OCI-LY7 (cell line): Measurements from ENCODE around the gene SLC6A12. TPM values are rescaled to one million over a fixed set of nuclear protein-coding genes. Genes with fewer than 3 reads are reported as not detected.

ENCODE experiments used
- BruUV-seq: library from RNA; stranded (reverse); fragments of 400-500 nt; replicated peaks from 2 replicates; lab custom pipeline; 2021; lab: Mats Ljungman, UMichigan
- CTCF ChIA-PET: fragments of 300-600 bp; sonication (Branson Sonifier 250); formaldehyde crosslinking; loops from one replicate; lab custom pipeline; 2022; ENCODE audit warnings: antibody characterized with exemption; ENCODE audit not compliant: unreplicated experiment; lab: Charles Lee
- POLR2A ChIA-PET: fragments of 300-600 bp; sonication (Branson Sonifier 250); formaldehyde crosslinking; loops from one replicate; lab custom pipeline; 2022; ENCODE audit warnings: antibody characterized with exemption; lab: Charles Lee
- DNase-seq: peaks from one replicate; pipeline ENCODE4 v3.0.0-alpha.2; 2015; ENCODE audit warnings: low spot score
- H2AFZ ChIP-seq: fragments of 200-600 bp; sonication (generic), shearing (Covaris generic); 2 replicates; pipeline ENCODE4 v1.6.1; 2014; ENCODE audit warnings: mild to moderate bottlenecking, antibody characterized with exemption, low read length, moderate library complexity
- H3K27ac ChIP-seq: fragments of 200-600 bp; sonication (generic); 2 replicates; pipeline ENCODE4 v1.5.1; 2014; ENCODE audit warnings: mixed run types, low read depth, mild to moderate bottlenecking, moderate library complexity, low read length, inconsistent platforms; ENCODE audit not compliant: poor library complexity, severe bottlenecking
- H3K36me3 ChIP-seq: fragments of 200-600 bp; sonication (generic); 2 replicates; pipeline ENCODE4 v1.6.1; 2014; ENCODE audit warnings: mild to moderate bottlenecking, antibody characterized with exemption, low read length, moderate library complexity, mixed read lengths; ENCODE audit not compliant: insufficient read depth
- H3K4me1 ChIP-seq: fragments of 200-600 bp; sonication (generic); 2 replicates; pipeline ENCODE4 v1.5.1; 2014; ENCODE audit warnings: mild to moderate bottlenecking, low read length; ENCODE audit not compliant: insufficient read depth, poor library complexity, severe bottlenecking
- H3K4me2 ChIP-seq: fragments of 200-600 bp; sonication (generic); 2 replicates; pipeline ENCODE4 v1.6.1; 2014; ENCODE audit warnings: mild to moderate bottlenecking, low read length
- H3K4me3 ChIP-seq: fragments of 200-600 bp; sonication (generic); 2 replicates; pipeline ENCODE4 v1.5.1; 2014; ENCODE audit warnings: mild to moderate bottlenecking, low read depth, low read length; ENCODE audit not compliant: poor library complexity, severe bottlenecking
- H3K79me2 ChIP-seq: fragments of 200-600 bp; sonication (generic); 2 replicates; pipeline ENCODE4 v1.6.1; 2016; ENCODE audit warnings: low read depth, mild to moderate bottlenecking, low read length, moderate library complexity, mixed read lengths; ENCODE audit not compliant: insufficient read depth
- H3K9me2 ChIP-seq: fragments of 200-600 bp; sonication (generic); 2 replicates; pipeline ENCODE4 v1.6.1; 2016; ENCODE audit warnings: mild to moderate bottlenecking, low read length, mixed read lengths; ENCODE audit not compliant: insufficient read depth
- H3K9me3 ChIP-seq: fragments of 200-600 bp; sonication (generic); 2 replicates; pipeline ENCODE4 v1.6.1; 2014; ENCODE audit warnings: mild to moderate bottlenecking, mixed run types, low read length, mixed read lengths
- H4K20me1 ChIP-seq: fragments of 200-600 bp; sonication (generic); 2 replicates; pipeline ENCODE4 v1.6.1; 2014; ENCODE audit warnings: mild to moderate bottlenecking, antibody characterized with exemption, low read length, moderate library complexity, mixed read lengths; ENCODE audit not compliant: insufficient read depth
- CTCF ChIP-seq: fragments of 200-600 bp; sonication (generic); conservative IDR thresholded peaks from 2 replicates; pipeline ENCODE4 v1.5.1; 2014; ENCODE audit warnings: mild to moderate bottlenecking, antibody characterized with exemption, low read length, moderate library complexity, mixed read lengths
- EZH2phosphoT487 ChIP-seq: fragments of 200-600 bp; sonication (generic); IDR thresholded peaks from 2 replicates; pipeline ENCODE4 v1.6.1; 2018; ENCODE audit warnings: low read depth, borderline replicate concordance, mild to moderate bottlenecking, mixed run types, antibody characterized with exemption, low read length, moderate library complexity, mixed read lengths
- intact Hi-C: fragments of 100-400 bp; cut with micrococcal nuclease; formaldehyde crosslinking; loops from one replicate; pipeline ENCODE4 v1.10.0; 2022; ENCODE audit not compliant: unreplicated experiment
- total RNA-seq, 2 experiments: library from RNA; depleted of rRNA in 1 of 2; stranded (reverse); fragments of >200 nt in 1 of 2; shearing (Covaris generic) in 1 of 2; gene quantifications; 2 replicates each; pipeline ENCODE4 v1.2.3, GENCODE V29; 2014 to 2022

Gene SLC6A12
- total RNA-seq, 2 experiments from 2014 or later = not detected

DNA sequence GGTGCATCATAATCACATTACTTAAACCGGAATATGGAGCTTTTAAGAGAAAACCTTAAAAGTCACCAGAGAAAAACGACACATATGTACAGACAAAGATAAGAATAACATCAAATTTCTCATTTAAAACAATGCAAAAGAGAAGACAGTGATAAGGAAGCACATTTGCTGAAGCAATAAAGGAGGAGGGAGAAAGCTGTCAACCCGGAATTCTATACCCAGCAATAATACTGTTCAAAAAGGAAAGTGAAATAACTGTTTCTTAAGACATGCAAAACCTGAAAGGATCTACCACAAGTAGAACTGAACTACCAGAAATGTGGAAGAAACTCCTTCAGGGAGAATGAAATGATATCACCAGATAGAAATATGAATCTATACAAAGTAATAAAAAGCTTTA, 33.3 kb upstream of the SLC6A12 start:
- TF ChIP-seq EZH2phosphoT487 (no peak), CTCF (no peak)
- ChIA-PET POLR2A (interaction anchor here (0.7 kb wide), 1 partner anchor 83 kb away, joined by 5 read pairs; no protein-coding TSS in a partner anchor), CTCF (no interaction called here)
- Histone ChIP-seq H3K9me3 (peaks cover 6% of the 10 kb centered on the region; the same call in 1 of the 2 replicates), H3K9me2 (0 out of 2 replicates have a peak, but pooled peaks cover 5% of the 10 kb centered on the region), H3K79me2 (no peaks in the 10 kb centered on the region), H2AFZ (no peak overlapping the region), H3K4me2 (no peak overlapping the region), H3K36me3 (no peaks in the 10 kb centered on the region), H4K20me1 (no peaks in the 10 kb centered on the region), H3K27ac (no peak overlapping the region), H3K4me1 (no peaks in the 10 kb centered on the region), H3K4me3 (no peak overlapping the region)
- no peak for DNase-seq
- intact Hi-C loops = no loop called here
- BruUV-seq = no TSS peak

DNA sequence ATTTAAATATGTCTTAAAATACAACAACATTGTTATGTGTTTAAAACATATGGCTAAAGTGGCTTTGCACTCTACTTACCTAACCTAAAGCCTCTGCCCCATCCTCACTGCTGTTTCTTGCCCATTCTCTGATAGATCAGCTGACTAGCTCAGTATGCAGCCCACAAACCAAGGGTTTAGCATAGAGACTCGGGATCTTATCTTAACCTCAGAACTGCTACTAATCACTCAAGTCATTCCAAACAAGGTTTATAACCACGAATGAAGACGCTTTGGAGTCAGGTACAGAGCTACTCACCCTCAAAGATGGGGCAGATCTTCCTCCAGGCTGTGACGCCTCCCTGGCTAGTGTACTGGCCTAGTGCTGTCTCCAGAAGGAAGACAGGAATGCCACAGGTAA, 29.4 kb upstream of the SLC6A12 start:
- ChIA-PET CTCF (no interaction called here), POLR2A (no interaction called here)
- no peaks in the 10 kb centered on the region for H3K79me2 ChIP-seq
- DNase-seq = no peak
- H3K36me3 ChIP-seq = no peaks in the 10 kb centered on the region
- H3K27ac ChIP-seq = no peak overlapping the region
- no peak overlapping the region for H2AFZ ChIP-seq
- H3K4me3 ChIP-seq = no peak overlapping the region
- BruUV-seq = no TSS peak
- H4K20me1 ChIP-seq = no peaks in the 10 kb centered on the region
- TF ChIP-seq EZH2phosphoT487 (no peak), CTCF (no peak)
- intact Hi-C loops = no loop called here
- 0 out of 2 replicates have a peak, but pooled peaks cover 2% of the 10 kb centered on the region for H3K9me2 ChIP-seq
- no peak overlapping the region for H3K4me2 ChIP-seq
- H3K4me1 ChIP-seq = no peaks in the 10 kb centered on the region
- peaks cover 6% of the 10 kb centered on the region; the same call in 1 of the 2 replicates for H3K9me3 ChIP-seq

GRCh38 chr12:242496-242895, 28.5 kb upstream of the SLC6A12 start:
- Histone ChIP-seq H4K20me1 (no peaks in the 10 kb centered on the region), H3K4me2 (no peak overlapping the region), H3K9me3 (peaks cover 6% of the 10 kb centered on the region; the same call in 1 of the 2 replicates), H3K4me3 (no peak overlapping the region), H3K4me1 (no peaks in the 10 kb centered on the region), H3K36me3 (no peaks in the 10 kb centered on the region), H3K79me2 (no peaks in the 10 kb centered on the region), H3K27ac (no peak overlapping the region), H2AFZ (no peak overlapping the region), H3K9me2 (no peaks in the 10 kb centered on the region)
- intact Hi-C loops = no loop called here
- no peak for DNase-seq
- POLR2A ChIA-PET = no interaction called here
- TF ChIP-seq CTCF (no peak), EZH2phosphoT487 (no peak)
- no TSS peak for BruUV-seq
- CTCF ChIA-PET = no interaction called here
